SH-SY5Y (cell line): ENCODE measurements around the gene HSD17B1.

Source experiments
- GATA2 ChIP-seq: IDR thresholded peaks from 2 replicates; pipeline ENCODE4 v1.6.1; 2011; ENCODE audit warnings: mild to moderate bottlenecking, low read depth, low read length
- GATA3 ChIP-seq: IDR thresholded peaks from 2 replicates; pipeline ENCODE4 v1.6.1; 2011; ENCODE audit warnings: low read depth, mild to moderate bottlenecking, low read length, moderate library complexity

DNA sequence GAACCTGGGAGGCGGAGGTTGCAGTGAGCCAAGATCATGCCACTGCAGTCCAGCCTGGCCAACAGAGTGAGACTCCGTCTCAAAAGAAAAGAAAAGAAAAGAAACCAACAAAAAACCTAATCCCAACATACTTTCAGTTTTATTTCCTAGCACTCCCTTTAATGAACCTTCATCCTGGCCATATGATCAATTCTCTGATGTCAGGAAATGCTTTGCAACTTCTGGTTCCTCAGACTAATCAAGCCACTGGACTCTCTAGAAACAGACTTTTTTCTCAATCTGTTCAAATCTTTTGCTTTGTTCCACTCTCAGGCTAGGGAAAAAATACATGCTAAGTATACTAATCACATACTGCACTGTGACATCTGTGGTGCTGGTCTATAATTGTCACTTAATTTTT lies 38.2 kb downstream of the HSD17B1 start:
- TF ChIP-seq GATA3 = no peak
- TF ChIP-seq GATA2 = no peak
